ENCODE data around the gene CCDC182.

CCDC182 gene

GRCh38 chr17:57757735-57758134 is 12.6 kb upstream of the CCDC182 start:
- DNase-seq (ENCODE audit: extremely low read depth, low read depth), result no peak
- TF ChIP-seq, protein P1, sequence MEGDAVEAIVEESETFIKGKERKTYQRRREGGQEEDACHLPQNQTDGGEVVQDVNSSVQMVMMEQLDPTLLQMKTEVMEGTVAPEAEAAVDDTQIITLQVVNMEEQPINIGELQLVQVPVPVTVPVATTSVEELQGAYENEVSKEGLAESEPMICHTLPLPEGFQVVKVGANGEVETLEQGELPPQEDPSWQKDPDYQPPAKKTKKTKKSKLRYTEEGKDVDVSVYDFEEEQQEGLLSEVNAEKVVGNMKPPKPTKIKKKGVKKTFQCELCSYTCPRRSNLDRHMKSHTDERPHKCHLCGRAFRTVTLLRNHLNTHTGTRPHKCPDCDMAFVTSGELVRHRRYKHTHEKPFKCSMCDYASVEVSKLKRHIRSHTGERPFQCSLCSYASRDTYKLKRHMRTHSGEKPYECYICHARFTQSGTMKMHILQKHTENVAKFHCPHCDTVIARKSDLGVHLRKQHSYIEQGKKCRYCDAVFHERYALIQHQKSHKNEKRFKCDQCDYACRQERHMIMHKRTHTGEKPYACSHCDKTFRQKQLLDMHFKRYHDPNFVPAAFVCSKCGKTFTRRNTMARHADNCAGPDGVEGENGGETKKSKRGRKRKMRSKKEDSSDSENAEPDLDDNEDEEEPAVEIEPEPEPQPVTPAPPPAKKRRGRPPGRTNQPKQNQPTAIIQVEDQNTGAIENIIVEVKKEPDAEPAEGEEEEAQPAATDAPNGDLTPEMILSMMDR (IDR thresholded peaks at IDR 0.05; ENCODE audit: low read depth, low read length), result no peak

GRCh38 chr17:57756951-57757350 is 11.9 kb upstream of the CCDC182 start:
- no peak for DNase-seq (ENCODE audit: extremely low read depth, low read depth)
- TF ChIP-seq, protein P1 (IDR thresholded peaks at IDR 0.05; ENCODE audit: low read depth, low read length), result no peak

DNA sequence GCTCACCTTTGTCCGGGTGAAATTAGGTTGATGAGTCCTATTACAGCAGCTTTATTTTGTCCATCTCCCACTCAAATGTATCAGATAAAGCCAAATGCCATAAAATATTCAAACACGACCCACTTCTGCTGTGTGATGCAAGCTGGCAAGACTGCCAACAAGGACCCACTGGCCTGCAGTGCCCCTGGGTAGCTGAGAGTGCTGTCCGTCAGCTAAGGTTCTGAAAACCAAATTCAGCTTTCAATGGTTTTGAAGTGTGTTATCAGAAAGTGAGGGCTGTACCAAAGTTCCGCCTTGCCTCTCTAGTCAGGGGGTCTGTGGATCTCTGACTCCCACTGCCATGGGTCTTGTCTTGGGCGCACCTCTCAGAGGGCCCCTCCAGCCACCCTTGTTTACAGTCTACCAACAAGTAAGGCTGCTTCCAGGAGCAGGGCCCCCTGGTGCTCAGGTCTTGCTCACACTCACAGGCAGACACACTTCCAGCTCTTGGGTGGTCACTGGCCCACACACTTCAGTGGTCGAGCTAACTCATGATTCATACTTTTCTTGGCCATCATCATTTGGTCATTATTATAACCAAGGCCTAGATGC is 10.5 kb upstream of the CCDC182 start:
- DNase-seq (ENCODE audit: extremely low read depth, low read depth), result no peak
- TF ChIP-seq, protein P1 (IDR thresholded peaks at IDR 0.05; ENCODE audit: low read depth, low read length), result no peak

DNA sequence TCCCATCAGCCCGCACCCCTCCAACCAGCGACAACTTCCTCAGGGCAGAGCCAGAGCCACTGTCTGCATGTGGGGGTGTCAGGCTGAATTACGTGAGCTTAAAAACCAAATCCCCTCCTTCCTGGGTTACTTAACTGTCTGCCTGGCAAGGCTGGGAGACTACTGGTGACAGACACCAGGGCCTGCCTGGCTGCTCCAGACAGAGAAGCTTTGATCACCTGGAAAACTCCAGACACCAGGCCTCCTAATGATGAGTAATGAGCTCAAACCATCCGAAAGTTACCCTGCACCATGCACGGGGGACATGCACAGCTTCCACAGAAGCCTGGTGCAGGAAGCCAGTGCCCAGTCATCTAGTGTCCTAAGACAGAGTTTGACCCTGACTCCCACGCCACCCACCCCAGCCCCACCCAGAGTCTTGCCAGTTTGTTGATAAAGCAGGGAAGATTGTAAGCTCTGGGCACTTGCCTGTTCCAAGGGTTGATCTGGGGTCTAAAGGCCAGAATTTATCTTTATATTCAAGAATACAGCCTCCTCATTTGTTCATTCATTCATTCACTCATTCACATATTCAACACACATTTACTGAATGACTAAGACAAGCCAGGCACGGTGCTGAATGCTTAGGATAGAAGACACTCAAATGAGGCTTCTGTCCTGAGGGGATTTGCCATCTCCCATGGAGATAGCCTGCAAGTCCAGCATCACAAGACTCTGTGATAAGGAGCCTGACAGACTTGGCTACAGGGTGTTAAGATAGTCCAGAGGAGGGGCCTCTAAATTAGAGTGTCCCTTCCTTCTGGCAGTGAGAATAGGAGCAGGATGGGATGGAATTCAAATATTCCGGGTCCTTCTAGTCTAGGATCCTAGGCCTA is 7.2 kb upstream of the CCDC182 start:
- DNase-seq (ENCODE audit: extremely low read depth, low read depth), result no peak

GRCh38 chr17:57751348-57751971 is 6.4 kb upstream of the CCDC182 start:
- TF ChIP-seq, protein P1 (IDR thresholded peaks at IDR 0.05; ENCODE audit: low read depth, low read length), result no peak
- no peak for DNase-seq (ENCODE audit: extremely low read depth, low read depth)

More for the DNA sequence above, 7.2 kb upstream of the CCDC182 start:
- TF ChIP-seq, protein P1 (IDR thresholded peaks at IDR 0.05; ENCODE audit: low read depth, low read length), result no peak

- TF ChIP-seq, protein P1 (IDR thresholded peaks at IDR 0.05; ENCODE audit: low read depth, low read length), result no peak
- DNase-seq (ENCODE audit: extremely low read depth, low read depth), result no peak
These were observed 5.8 kb upstream of the CCDC182 start for GRCh38 chr17:57750895-57751294.

All from AG09319 (cell line).